Activated CD8-positive, alpha-beta memory T cell treated with anti-CD3 and anti-CD28 coated beads, Interleukin-2, amount 50 U/mL, for 4 hours (primary cell): ENCODE results near the gene ETV6.
"Not testable (repeated sequence)": the region's sequence is repeated elsewhere in the genome, so short reads cannot be mapped to it uniquely, and the experiment has no call there.

ENCODE experiments used
- DNase-seq: peaks from one replicate; pipeline ENCODE4 v3.0.0-alpha.2; 2020

The ETV6 gene

GRCh38 chr12:11897923-11898322 is 248.4 kb downstream of the ETV6 start:
- no peak for DNase-seq

- DNase-seq, result no peak
These were observed 252.4 kb downstream of the ETV6 start for GRCh38 chr12:11901701-11902524.

GRCh38 chr12:11902525-11902875 is 253.0 kb downstream of the ETV6 start:
- DNase-seq, result no peak

- no peak for DNase-seq
These were observed 254.7 kb downstream of the ETV6 start for GRCh38 chr12:11904124-11904523.

GRCh38 chr12:11905534-11905933 is 256.1 kb downstream of the ETV6 start:
- no peak for DNase-seq

GRCh38 chr12:11906286-11906935 is 256.9 kb downstream of the ETV6 start:
- DNase-seq, result no peak

- no peak for DNase-seq
These were observed 258.2 kb downstream of the ETV6 start for GRCh38 chr12:11907625-11908024.

GRCh38 chr12:11909406-11909805 is 259.9 kb downstream of the ETV6 start:
- not testable (repeated sequence) for DNase-seq

GRCh38 chr12:11916113-11916512 is 266.6 kb downstream of the ETV6 start:
- DNase-seq, result no peak

- DNase-seq, result no peak
These were observed 267.3 kb downstream of the ETV6 start for GRCh38 chr12:11916771-11917170.

- no peak for DNase-seq
These were observed 268.0 kb downstream of the ETV6 start for GRCh38 chr12:11917501-11917900.

- no peak for DNase-seq
These were observed 270.8 kb downstream of the ETV6 start for GRCh38 chr12:11920231-11920630.

- no peak for DNase-seq
These were observed 272.9 kb downstream of the ETV6 start for GRCh38 chr12:11922361-11922760.

- DNase-seq, result no peak
These were observed 273.6 kb downstream of the ETV6 start for GRCh38 chr12:11923067-11923466.

GRCh38 chr12:11927286-11927935 is 277.9 kb downstream of the ETV6 start:
- no peak for DNase-seq

GRCh38 chr12:11929714-11930113 is 280.2 kb downstream of the ETV6 start:
- DNase-seq, result no peak

GRCh38 chr12:11939223-11939622 is 289.7 kb downstream of the ETV6 start:
- no peak for DNase-seq

GRCh38 chr12:11941606-11942337 is 292.3 kb downstream of the ETV6 start:
- no peak for DNase-seq

GRCh38 chr12:11943919-11944700 is 294.6 kb downstream of the ETV6 start:
- DNase-seq, result no peak
